CD4-positive, alpha-beta T cell treated with Interferon gamma for 1 hour (primary cell): ENCODE data around the gene AGAP6.
"Not testable (repeated sequence)": the region's sequence is repeated elsewhere in the genome, so short reads cannot be mapped to it uniquely, and the experiment has no call there.

Source experiments
- DNase-seq: peaks from one replicate; pipeline ENCODE4 v3.0.0-alpha.2; 2020

AGAP6 gene

DNA sequence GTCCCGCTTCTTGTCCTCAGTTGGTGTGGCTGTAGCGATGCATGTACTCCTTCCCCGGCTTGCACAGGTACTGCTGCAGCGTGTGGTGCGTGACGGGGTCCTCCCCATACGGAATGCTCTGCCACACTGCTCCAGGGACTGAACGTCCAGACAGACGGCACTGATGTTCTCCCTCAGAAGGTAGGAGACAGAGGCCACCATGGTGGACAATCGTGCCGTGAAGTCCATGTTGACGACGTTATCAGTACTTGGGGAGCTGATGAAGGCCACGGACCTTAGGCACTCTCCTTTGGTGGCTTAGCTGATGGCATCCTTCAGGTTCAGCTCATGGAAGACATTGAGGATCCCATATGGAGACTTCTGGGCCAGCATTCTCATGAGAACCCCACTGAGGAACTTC, 37.4 kb downstream of the AGAP6 start:
- DNase-seq = no peak

DNA sequence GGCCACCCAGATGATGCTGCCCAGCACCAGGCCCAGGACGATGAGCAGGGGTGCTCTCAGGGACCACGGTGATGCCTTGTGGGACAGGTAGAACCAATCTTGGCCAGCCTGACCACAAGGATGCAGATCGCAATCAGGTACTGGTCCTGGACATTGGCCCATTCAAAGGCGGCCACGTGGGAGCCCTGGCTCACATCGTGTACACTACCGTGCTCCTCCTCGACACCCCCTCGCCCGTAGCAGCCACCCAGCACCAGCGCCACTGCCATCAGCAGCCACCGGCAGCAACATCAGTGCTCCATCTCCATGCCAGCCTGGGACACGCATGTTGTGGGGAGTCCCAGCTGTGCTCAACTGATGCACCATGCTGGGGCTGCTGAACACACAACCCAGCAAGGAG, 39.0 kb downstream of the AGAP6 start:
- DNase-seq = no peak

DNA sequence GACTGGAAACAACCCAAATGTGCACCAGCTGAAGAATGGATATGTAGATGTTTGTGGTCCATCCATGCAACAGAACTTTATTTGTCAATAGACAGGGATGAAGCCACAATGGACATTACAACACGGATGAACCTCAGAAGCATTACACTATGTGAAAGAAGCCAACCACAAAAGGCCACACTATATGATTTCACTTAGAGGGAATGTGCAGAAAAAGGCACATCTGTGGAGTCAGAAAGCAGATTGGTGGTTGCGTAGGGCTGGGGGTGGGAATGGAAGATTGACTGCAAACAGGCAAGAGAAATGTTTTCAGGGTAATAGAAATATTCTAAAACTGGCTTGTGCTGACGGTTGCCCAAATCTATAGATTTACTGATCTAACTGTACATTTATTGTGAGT, 45.3 kb downstream of the AGAP6 start:
- no peak for DNase-seq

DNA sequence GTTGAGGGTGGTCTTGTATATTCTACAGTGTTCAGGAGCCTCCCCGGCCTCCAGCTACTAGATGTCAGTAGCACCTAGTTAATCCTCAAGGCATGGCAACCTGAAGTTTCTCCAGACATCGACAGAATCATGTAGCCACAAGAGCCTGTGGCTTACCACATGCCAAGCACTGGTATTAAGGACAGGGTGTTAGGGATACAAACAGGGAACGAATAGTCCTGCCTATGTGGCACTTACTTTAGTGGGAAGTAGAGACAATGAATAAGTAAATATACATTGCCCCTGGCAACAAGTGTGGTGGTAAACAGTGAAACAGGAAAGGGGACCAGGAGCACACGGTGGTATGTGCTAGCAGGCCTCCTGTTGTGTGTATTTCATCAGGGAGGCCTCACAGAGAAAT, 47.1 kb downstream of the AGAP6 start:
- not testable (repeated sequence) for DNase-seq

DNA sequence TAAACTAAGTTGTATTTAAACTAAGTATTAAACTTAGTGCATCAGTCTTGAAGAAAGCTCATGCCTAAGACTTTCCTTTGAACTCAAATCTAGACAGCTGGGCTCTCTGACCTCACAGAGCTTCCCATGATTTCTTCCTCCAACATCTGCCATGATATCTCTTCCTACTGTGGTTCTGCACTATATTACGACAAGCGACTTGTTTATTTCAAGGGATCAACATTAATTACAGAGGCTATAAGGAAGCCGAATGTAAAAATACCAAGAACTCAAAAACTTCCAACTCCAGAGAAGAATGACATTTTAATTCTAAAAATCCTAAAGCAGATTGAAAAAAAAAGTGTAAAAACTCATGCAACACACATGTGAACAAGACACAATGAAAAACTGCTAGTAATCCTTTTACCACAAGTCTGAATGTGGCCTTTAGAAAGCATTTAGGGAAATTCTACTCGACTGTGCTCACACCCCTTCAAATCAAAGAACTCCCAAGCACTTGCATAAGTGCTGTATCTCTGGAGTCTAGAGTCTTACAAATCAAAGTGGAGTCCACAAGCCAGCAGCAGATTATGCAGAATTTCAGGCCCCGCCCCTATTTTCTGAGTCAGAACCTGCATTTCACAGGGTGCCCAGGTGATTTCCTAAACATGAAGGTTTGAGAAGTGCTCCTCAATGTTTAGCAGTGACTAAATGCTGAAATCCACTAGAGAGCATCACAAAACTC, 56.9 kb downstream of the AGAP6 start:
- no peak for DNase-seq

DNA sequence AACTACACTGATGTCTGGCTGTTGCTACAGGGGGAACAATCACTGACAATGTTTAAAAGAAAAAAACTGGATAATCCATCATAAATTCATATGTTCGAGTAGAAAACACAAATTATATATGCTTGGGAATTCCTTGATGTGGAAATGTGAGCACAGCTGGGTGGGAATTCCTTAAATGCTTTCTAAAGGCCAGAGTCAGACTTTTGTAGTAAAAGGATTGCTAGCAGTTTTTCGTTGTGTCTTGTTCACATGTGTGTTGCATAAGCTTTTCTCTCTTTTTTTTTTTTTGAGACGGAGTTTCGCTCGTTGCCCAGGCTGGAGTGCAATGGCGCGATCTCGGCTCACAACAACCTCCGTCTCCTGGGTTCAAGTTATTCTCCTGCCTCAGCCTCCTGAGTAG, 58.3 kb downstream of the AGAP6 start:
- DNase-seq = not testable (repeated sequence)

DNA sequence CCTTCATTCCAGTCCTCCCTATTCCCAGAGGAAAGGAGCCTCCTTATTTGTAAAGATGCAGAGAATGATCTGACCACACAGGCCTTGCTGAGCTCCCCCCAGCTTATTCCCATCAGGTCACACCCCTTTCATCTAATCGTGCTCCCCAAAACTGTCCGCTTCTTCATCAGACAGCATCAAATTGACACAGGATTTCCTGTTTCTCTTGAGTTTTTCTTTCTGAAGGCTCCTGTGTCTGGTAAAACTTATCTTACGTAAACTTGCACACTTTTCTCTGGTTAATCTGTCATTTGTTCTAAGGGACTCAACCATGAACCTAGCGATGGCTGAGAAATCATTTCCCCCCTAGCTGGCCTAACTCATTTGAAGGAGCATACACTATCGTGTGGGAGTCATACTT, 59.4 kb downstream of the AGAP6 start:
- not testable (repeated sequence) for DNase-seq

DNA sequence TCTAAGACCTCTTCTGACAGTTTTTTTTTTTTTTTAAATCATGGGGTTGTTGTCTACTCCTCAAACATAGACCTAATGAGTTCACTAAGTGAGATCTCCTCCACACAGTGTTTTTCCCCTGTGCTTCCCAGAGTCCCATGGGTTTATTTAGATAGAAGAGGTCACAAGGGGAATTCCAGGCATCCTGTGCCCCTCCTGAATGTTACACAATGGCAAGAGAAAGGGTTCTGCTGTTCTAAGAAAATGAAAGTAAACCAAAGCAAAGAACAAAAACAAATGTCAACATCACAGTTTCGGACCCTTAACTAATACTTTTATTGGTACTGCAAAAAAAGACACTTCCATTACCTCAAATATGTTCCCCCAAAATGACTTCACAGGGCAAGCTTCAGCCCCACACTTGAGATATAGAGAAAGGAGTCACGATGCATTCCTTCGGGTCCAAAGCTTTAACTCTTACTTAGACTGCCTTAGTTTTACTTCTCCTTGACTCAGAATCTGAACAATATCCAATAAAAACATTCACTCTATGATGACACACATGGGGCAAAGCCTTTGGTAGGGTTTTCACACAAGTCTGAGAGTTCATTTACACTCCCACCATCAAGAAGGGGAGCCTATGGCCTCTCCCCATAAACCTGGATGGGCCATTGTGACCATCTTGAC, 63.9 kb downstream of the AGAP6 start:
- DNase-seq = not testable (repeated sequence)

DNA sequence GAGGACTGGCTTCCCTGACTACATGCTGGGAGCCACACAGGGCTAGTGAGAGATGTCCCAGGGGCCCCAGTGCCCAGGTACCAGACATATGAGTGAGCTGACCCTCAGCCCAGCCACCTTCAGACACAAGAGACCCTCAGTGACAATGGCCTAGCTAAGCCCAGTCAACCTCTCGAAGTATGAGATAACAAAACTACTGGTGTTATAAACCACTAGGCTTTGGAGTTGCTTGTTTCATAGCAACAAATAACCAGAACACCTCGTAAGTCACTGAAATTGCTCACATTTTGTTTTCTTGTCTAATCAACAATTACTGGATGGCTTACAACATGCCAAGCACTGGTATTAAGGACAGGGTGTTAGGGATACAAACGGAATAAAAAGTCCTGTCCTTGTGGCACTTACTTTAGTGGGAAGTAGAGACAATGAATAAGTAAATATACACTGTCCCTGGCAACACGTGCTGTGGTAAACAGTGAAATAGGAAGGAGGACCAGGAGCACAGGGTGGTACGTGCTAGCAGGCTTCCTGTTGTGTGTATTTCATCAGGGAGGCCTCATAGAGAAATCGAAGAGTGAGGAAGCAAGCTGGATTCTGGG, 64.7 kb downstream of the AGAP6 start:
- DNase-seq = not testable (repeated sequence)

DNA sequence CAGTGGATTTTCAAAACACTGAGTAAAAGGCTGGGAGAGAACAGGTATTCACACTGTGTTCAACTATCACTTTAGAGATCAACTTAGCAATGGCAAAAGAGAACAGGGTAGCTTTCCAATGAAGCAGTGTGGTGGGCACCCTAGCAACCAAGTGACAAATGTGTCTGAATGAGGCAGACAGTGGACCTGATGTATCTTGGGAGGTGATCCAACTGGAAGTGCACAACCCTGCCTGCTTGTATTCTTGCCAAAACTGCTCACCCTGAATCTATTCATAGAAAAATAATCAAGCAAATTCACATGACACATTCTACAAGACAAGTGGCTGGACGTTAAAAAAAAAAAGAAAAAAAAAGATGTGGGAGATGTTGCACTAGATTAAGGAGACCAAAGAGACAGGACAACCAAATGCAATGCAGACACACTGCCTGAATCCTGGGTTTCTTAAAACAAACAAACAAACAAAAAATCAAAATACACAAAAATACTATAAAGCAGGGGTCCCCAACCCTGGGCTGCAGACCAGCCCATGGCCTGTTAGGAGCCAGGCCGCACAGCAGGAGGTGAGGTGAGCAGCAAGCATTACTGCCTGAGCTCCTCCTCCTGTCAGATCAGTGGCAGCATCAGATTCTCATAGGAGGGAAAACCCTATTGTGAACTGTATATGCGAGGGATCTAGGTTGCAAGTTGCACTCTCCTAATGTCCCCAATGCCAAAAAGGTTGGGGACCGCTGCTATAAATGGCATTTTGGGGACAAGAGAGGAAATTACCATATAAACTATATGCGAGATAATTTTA, 67.5 kb downstream of the AGAP6 start:
- not testable (repeated sequence) for DNase-seq

DNA sequence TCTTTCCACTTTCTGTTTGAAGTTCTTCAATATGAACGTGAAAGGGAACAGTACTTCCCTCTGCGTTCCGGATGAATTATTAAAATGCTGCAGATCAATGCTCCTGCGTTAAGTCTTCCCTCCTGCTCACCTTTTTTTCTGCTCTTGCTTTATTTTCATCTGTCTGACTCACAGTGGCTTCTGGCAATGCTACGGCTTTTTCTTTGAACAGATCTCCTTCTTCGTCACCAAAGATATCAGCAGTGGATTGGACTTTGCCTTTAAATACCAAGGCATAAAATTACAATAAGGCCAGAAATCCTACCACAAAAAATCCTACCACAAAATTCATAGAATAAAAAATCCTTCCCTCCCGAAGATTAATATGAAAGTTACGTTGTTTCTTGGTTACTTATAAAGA, 68.4 kb downstream of the AGAP6 start:
- not testable (repeated sequence) for DNase-seq

DNA sequence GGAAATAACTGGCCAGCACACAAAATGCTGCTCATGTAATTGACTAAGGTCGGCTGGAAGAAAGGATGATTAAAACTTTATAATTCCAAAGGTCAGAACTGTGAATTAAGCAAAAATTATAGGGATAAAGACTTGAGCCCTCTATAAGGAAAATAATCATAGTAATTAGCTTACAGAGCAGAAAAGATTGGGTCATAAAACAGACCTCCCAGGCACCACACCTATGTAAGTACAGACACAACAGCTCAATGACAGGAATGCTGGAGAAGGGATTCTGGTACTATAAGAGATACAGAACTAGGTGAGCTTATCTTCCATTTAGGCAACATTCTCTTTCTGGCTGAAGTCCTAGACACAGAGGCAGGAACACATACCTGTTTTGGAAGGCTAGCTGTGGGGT, 70.5 kb downstream of the AGAP6 start:
- not testable (repeated sequence) for DNase-seq

DNA sequence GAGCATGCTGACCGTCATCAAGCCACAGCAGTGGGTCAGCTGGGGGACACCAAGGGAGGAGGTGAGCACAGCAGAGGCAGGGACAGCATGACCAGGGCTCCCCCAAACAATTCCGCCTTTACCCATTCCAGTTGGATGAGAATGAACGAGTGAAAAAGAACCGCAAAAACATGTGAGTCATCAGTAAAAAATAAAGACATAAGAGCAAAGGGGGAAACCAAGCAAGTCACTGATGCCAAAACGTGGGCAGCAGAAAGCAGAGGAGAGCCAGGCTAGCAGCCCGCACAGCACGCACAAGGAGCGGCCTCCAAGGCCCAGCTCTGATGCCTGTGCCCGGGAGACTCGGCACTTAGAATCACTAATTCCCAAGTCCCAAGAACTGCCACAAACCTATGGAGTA, 71.7 kb downstream of the AGAP6 start:
- not testable (repeated sequence) for DNase-seq
